ENCODE data around the gene LMTK3.

LMTK3 gene

GRCh38 chr19:48477067-48477685 is 34.5 kb downstream of the LMTK3 start:
- no peaks in the 10 kb centered on the region for H3K79me1 ChIP-seq (ENCODE audit: low read length)

GRCh38 chr19:48476176-48476575 is 35.5 kb downstream of the LMTK3 start:
- no peak overlapping the region for H3K18ac ChIP-seq (ENCODE audit: low read length)
- H3K4me1 ChIP-seq (ENCODE audit: control insufficient read depth in 1 of 2, insufficient read depth in 2 of 2, low read length in 2 of 2) = peaks cover 0 to 9% of the 10 kb centered on the region in 2 experiments
- H4K8ac ChIP-seq (ENCODE audit: low read depth, low read length) = no peak overlapping the region
- no peak overlapping the region for H2BK12ac ChIP-seq (ENCODE audit: low read length)
- H3K79me1 ChIP-seq (ENCODE audit: low read length) = no peaks in the 10 kb centered on the region
- peaks cover 97 to 98% of the 10 kb centered on the region in 2 experiments for H3K36me3 ChIP-seq (ENCODE audit: control insufficient read depth in 1 of 2, insufficient read depth in 2 of 2, low read length in 2 of 2)
- no peak overlapping the region for H3K23ac ChIP-seq (ENCODE audit: low read length)
- no peaks in the 10 kb centered on the region for H3K27me3 ChIP-seq (ENCODE audit: insufficient read depth, low read length)
- no peak overlapping the region for H3K4me3 ChIP-seq (ENCODE audit: low read depth, low read length)
- DNase-seq = no peak
- H2BK5ac ChIP-seq (ENCODE audit: low read depth, low read length, poor library complexity) = no peak overlapping the region
- H3K79me2 ChIP-seq (ENCODE audit: control insufficient read depth, insufficient read depth, low read length, poor library complexity) = no peaks in the 10 kb centered on the region
- H4K12ac ChIP-seq (ENCODE audit: low read depth, low read length) = no peak overlapping the region
- no peak overlapping the region for H3K9ac ChIP-seq (ENCODE audit: low read length)
- no peak overlapping the region for H3K14ac ChIP-seq (ENCODE audit: low read length)
- H4K91ac ChIP-seq (ENCODE audit: low read depth, low read length) = no peak overlapping the region
- no peak overlapping the region for H2BK120ac ChIP-seq (ENCODE audit: insufficient read depth, low read length, poor library complexity)
- no peak overlapping the region for H3K27ac ChIP-seq (ENCODE audit: low read depth, low read length)
- H3K4ac ChIP-seq (ENCODE audit: low read depth, low read length) = no peak overlapping the region
- H2AK5ac ChIP-seq (ENCODE audit: low read length) = no peak overlapping the region
- no peak overlapping the region for H3K4me2 ChIP-seq (ENCODE audit: low read length)
- no CpG with 5 or more reads among the region's 9 CpGs for WGBS (ENCODE audit: extremely low coverage, insufficient coverage, insufficient read length)
- H3K9me3 ChIP-seq (ENCODE audit: insufficient read depth, low read depth, low read length) = no peaks in the 10 kb centered on the region
- H2AFZ ChIP-seq (ENCODE audit: insufficient read depth, low read length, poor library complexity) = no peak overlapping the region

More at GRCh38 chr19:48477067-48477685, 34.5 kb downstream of the LMTK3 start:
- H2BK12ac ChIP-seq (ENCODE audit: low read length) = no peak overlapping the region
- no peak overlapping the region for H3K4ac ChIP-seq (ENCODE audit: low read depth, low read length)
- H3K36me3 ChIP-seq (ENCODE audit: control insufficient read depth in 1 of 2, insufficient read depth in 2 of 2, low read length in 2 of 2) = peaks cover 90 to 94% of the 10 kb centered on the region in 2 experiments
- H3K4me1 ChIP-seq (ENCODE audit: control insufficient read depth in 1 of 2, insufficient read depth in 2 of 2, low read length in 2 of 2) = peaks cover 0 to 9% of the 10 kb centered on the region in 2 experiments
- no peak overlapping the region for H3K4me2 ChIP-seq (ENCODE audit: low read length)
- H4K91ac ChIP-seq (ENCODE audit: low read depth, low read length) = no peak overlapping the region
- H3K27me3 ChIP-seq (ENCODE audit: insufficient read depth, low read length) = no peaks in the 10 kb centered on the region
- H3K14ac ChIP-seq (ENCODE audit: low read length) = no peak overlapping the region
- no peak overlapping the region for H3K23ac ChIP-seq (ENCODE audit: low read length)
- no peaks in the 10 kb centered on the region for H3K9me3 ChIP-seq (ENCODE audit: insufficient read depth, low read depth, low read length)
- H3K9ac ChIP-seq (ENCODE audit: low read length) = no peak overlapping the region
- WGBS (ENCODE audit: extremely low coverage, insufficient coverage, insufficient read length) = no CpG with 5 or more reads among the region's 10 CpGs
- no peak for DNase-seq
- no peak overlapping the region for H2BK120ac ChIP-seq (ENCODE audit: insufficient read depth, low read length, poor library complexity)
- no peak overlapping the region for H4K8ac ChIP-seq (ENCODE audit: low read depth, low read length)
- H3K18ac ChIP-seq (ENCODE audit: low read length) = no peak overlapping the region
- H2AK5ac ChIP-seq (ENCODE audit: low read length) = no peak overlapping the region
- H3K4me3 ChIP-seq (ENCODE audit: low read depth, low read length) = no peak overlapping the region
- H3K27ac ChIP-seq (ENCODE audit: low read depth, low read length) = no peak overlapping the region
- H4K12ac ChIP-seq (ENCODE audit: low read depth, low read length) = no peak overlapping the region
- H3K79me2 ChIP-seq (ENCODE audit: control insufficient read depth, insufficient read depth, low read length, poor library complexity) = no peaks in the 10 kb centered on the region
- no peak overlapping the region for H2AFZ ChIP-seq (ENCODE audit: insufficient read depth, low read length, poor library complexity)
- no peak overlapping the region for H2BK5ac ChIP-seq (ENCODE audit: low read depth, low read length, poor library complexity)

GRCh38 chr19:48475369-48476068 is 36.1 kb downstream of the LMTK3 start:
- H3K27me3 ChIP-seq (ENCODE audit: insufficient read depth, low read length) = no peaks in the 10 kb centered on the region

GRCh38 chr19:48474084-48474592 is 37.5 kb downstream of the LMTK3 start:
- peak overlapping the region; percentile 18 for H3K18ac ChIP-seq (ENCODE audit: low read length)
- H4K8ac ChIP-seq (ENCODE audit: low read depth, low read length) = no peak overlapping the region
- H3K36me3 ChIP-seq (ENCODE audit: control insufficient read depth in 1 of 2, insufficient read depth in 2 of 2, low read length in 2 of 2) = peaks cover 89% of the 10 kb centered on the region in 2 experiments
- peaks cover 12% of the 10 kb centered on the region for H3K79me2 ChIP-seq (ENCODE audit: control insufficient read depth, insufficient read depth, low read length, poor library complexity)
- H2BK12ac ChIP-seq (ENCODE audit: low read length) = no peak overlapping the region
- no peak overlapping the region for H3K27ac ChIP-seq (ENCODE audit: low read depth, low read length)
- H2BK120ac ChIP-seq (ENCODE audit: insufficient read depth, low read length, poor library complexity) = no peak overlapping the region
- no peak for DNase-seq
- H4K91ac ChIP-seq (ENCODE audit: low read depth, low read length) = no peak overlapping the region
- no peak overlapping the region for H3K4ac ChIP-seq (ENCODE audit: low read depth, low read length)
- no peaks in the 10 kb centered on the region for H3K27me3 ChIP-seq (ENCODE audit: insufficient read depth, low read length)
- H3K9me3 ChIP-seq (ENCODE audit: insufficient read depth, low read depth, low read length) = no peaks in the 10 kb centered on the region
- H3K14ac ChIP-seq (ENCODE audit: low read length) = no peak overlapping the region
- H3K4me2 ChIP-seq (ENCODE audit: low read length) = no peak overlapping the region
- H2BK5ac ChIP-seq (ENCODE audit: low read depth, low read length, poor library complexity) = no peak overlapping the region
- peaks cover 7 to 18% of the 10 kb centered on the region in 2 experiments for H3K4me1 ChIP-seq (ENCODE audit: control insufficient read depth in 1 of 2, insufficient read depth in 2 of 2, low read length in 2 of 2)
- no peak overlapping the region for H3K23ac ChIP-seq (ENCODE audit: low read length)
- no peak overlapping the region for H4K12ac ChIP-seq (ENCODE audit: low read depth, low read length)
- no CpG with 5 or more reads among the region's 16 CpGs for WGBS (ENCODE audit: extremely low coverage, insufficient coverage, insufficient read length)
- H3K4me3 ChIP-seq (ENCODE audit: low read depth, low read length) = no peak overlapping the region
- peaks cover 9% of the 10 kb centered on the region for H3K79me1 ChIP-seq (ENCODE audit: low read length)
- H3K9ac ChIP-seq (ENCODE audit: low read length) = peak overlapping the region; percentile 12
- H2AK5ac ChIP-seq (ENCODE audit: low read length) = no peak overlapping the region
- no peak overlapping the region for H2AFZ ChIP-seq (ENCODE audit: insufficient read depth, low read length, poor library complexity)

More at GRCh38 chr19:48475369-48476068, 36.1 kb downstream of the LMTK3 start:
- Histone ChIP-seq H3K4ac (ENCODE audit: low read depth, low read length) (no peak overlapping the region), H4K8ac (ENCODE audit: low read depth, low read length) (no peak overlapping the region), H2AK5ac (ENCODE audit: low read length) (no peak overlapping the region), H4K91ac (ENCODE audit: low read depth, low read length) (no peak overlapping the region), H2AFZ (ENCODE audit: insufficient read depth, low read length, poor library complexity) (no peak overlapping the region), H3K4me2 (ENCODE audit: low read length) (no peak overlapping the region), H3K4me3 (ENCODE audit: low read depth, low read length) (no peak overlapping the region), H3K27ac (ENCODE audit: low read depth, low read length) (no peak overlapping the region), H2BK5ac (ENCODE audit: low read depth, low read length, poor library complexity) (no peak overlapping the region), H3K4me1 (ENCODE audit: control insufficient read depth in 1 of 2, insufficient read depth in 2 of 2, low read length in 2 of 2) (peaks cover under 1 to 12% of the 10 kb centered on the region in 2 experiments), H3K36me3 (ENCODE audit: control insufficient read depth in 1 of 2, insufficient read depth in 2 of 2, low read length in 2 of 2) (peaks cover 97 to 98% of the 10 kb centered on the region in 2 experiments), H3K9ac (ENCODE audit: low read length) (no peak overlapping the region), H2BK120ac (ENCODE audit: insufficient read depth, low read length, poor library complexity) (no peak overlapping the region), H3K9me3 (ENCODE audit: insufficient read depth, low read depth, low read length) (no peaks in the 10 kb centered on the region), H3K18ac (ENCODE audit: low read length) (no peak overlapping the region), H2BK12ac (ENCODE audit: low read length) (no peak overlapping the region), H3K79me2 (ENCODE audit: control insufficient read depth, insufficient read depth, low read length, poor library complexity) (peaks cover under 1% of the 10 kb centered on the region), H3K79me1 (ENCODE audit: low read length) (no peaks in the 10 kb centered on the region), H4K12ac (ENCODE audit: low read depth, low read length) (no peak overlapping the region), H3K14ac (ENCODE audit: low read length) (no peak overlapping the region), H3K23ac (ENCODE audit: low read length) (no peak overlapping the region)
- no CpG with 5 or more reads among the region's 17 CpGs for WGBS (ENCODE audit: extremely low coverage, insufficient coverage, insufficient read length)
- no peak for DNase-seq

All from trophoblast cell (in vitro differentiated cells and primary cell).